Measurements from ENCODE around the gene WSCD1.

The WSCD1 gene
- 0 to 1.9 (median 0.13) reads per million in 9 experiments for total RNA-seq

GRCh38 chr17:6069539-6070429, at the start of gene WSCD1:
Gene WSCD1 (plus strand): TSS chr17:6070379. CDS start chr17:6080659, 10,280 bp downstream.
- Mint-ChIP-seq H3K27me3 (peaks cover 62 to 88% of the 10 kb centered on the region in 2 donors), H3K36me3 (ENCODE audit: insufficient read depth) (peaks cover 3% of the 10 kb centered on the region), H3K4me3 (peak within 1 kb of the TSS; percentile 70 to 80), H3K4me1 (ENCODE audit: low read depth in 2 of 2) (peaks cover 6 to 12% of the 10 kb centered on the region in 2 donors), H3K27ac (peak within 1 kb of the TSS in 1 of 2 donors; percentile 35), H3K9me3 (no peaks in the 10 kb centered on the region)
- DNase-seq (no peak), ATAC-seq (replicated peaks) (peak; percentile 17)

DNA sequence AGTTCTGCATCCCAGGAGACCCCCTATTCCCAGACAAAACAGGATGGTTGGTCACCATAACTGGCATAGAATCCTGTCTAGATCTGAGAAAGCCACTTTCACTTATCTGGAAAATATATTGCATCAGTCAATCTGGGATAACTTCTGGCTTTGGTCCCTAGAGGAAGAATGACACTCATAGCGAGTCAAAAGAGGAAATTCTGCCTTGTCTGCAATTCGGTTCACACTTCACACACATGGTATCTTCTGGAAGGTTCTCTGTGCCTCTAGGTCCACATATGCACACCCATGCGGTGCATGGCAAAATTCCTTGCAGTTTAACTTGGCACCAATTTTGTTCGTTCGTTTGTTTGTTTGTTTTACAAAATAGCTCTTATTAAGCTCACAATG, 49.2 kb upstream of the WSCD1 start:
- DNase-seq, result no peak
- Mint-ChIP-seq H3K9me3 (no peaks in the 10 kb centered on the region), H3K36me3 (ENCODE audit: insufficient read depth) (no peaks in the 10 kb centered on the region), H3K27me3 (peaks cover 32 to 68% of the 10 kb centered on the region in 2 donors), H3K27ac (no peak overlapping the region), H3K4me1 (ENCODE audit: low read depth in 2 of 2) (no peaks in the 10 kb centered on the region), H3K4me3 (no peak overlapping the region)
- no peak for ATAC-seq (replicated peaks)

DNA sequence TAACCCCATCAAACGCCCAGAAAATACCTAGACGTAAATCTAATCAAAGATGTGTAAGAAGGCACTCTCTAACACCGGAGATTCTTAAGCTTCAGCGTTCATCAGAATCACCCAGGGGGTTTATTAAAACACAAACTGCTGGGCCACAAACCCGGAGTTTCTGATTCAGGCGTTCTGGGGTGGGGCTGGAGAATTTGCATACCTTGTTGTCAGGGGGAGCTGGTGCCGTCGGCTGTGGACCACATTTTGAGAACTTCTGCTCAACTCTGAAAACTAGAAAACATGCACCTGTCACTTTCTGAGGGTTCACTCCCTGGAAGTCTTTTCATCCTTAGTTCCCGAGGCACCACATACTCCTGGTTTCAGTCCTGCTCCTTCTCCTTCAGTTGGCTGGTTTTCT, 48.6 kb upstream of the WSCD1 start:
- no peak for ATAC-seq (replicated peaks)
- Mint-ChIP-seq H3K27ac (no peak overlapping the region), H3K9me3 (no peaks in the 10 kb centered on the region), H3K4me3 (no peak overlapping the region), H3K4me1 (ENCODE audit: low read depth in 2 of 2) (no peaks in the 10 kb centered on the region), H3K27me3 (peaks cover 32 to 72% of the 10 kb centered on the region in 2 donors), H3K36me3 (ENCODE audit: insufficient read depth) (no peaks in the 10 kb centered on the region)
- no peak for DNase-seq

GRCh38 chr17:6023036-6023831, 46.9 kb upstream of the WSCD1 start:
- DNase-seq, result no peak
- Mint-ChIP-seq H3K27ac (no peak overlapping the region), H3K27me3 (peaks cover 20 to 75% of the 10 kb centered on the region in 2 donors), H3K4me1 (ENCODE audit: low read depth in 2 of 2) (no peaks in the 10 kb centered on the region), H3K4me3 (no peak overlapping the region), H3K36me3 (ENCODE audit: insufficient read depth) (no peaks in the 10 kb centered on the region), H3K9me3 (no peaks in the 10 kb centered on the region)
- ATAC-seq (replicated peaks), result no peak

GRCh38 chr17:6024576-6024975, 45.6 kb upstream of the WSCD1 start:
- H3K27me3 Mint-ChIP-seq, result peaks cover 21 to 64% of the 10 kb centered on the region in 2 donors
- no peak overlapping the region for H3K4me3 Mint-ChIP-seq
- H3K9me3 Mint-ChIP-seq, result no peaks in the 10 kb centered on the region
- H3K36me3 Mint-ChIP-seq (ENCODE audit: insufficient read depth), result no peaks in the 10 kb centered on the region
- DNase-seq, result no peak
- H3K27ac Mint-ChIP-seq, result no peak overlapping the region
- ATAC-seq (replicated peaks), result no peak
- no peaks in the 10 kb centered on the region for H3K4me1 Mint-ChIP-seq (ENCODE audit: low read depth in 2 of 2)

DNA sequence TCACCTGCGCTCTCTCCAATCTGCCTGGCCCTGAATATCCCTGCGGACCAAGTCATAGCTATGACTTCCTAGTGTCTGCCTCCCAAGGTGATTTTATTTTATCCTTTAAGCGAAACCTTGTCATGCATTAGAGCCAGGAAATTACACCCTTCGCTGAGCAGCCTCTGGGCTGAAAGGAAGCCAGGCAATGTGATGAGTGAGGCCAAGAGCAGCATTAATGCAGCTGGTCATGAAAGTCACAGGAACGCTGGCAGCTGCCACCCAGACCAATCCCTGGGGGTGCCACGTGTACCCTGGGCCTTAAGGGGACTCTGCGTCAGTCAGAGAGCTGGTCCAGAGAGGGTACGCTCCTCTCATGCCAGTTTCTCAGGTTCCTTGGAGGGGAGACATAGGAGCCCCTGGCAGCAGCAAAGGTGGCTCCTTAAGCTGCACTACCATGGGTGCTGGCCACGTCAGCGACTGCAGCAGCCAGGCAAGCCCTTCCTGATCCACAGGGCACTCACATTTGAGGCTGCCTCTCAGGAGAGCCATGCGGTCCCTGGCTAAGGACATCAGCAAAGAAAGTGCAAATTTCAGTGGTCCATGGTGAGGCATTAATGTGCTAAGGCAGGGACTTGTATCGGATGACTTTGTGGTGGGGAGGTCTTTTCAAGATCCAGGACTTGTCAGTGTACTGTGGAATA, 42.7 kb upstream of the WSCD1 start:
- Mint-ChIP-seq H3K9me3 (no peaks in the 10 kb centered on the region), H3K4me3 (no peak overlapping the region), H3K27ac (no peak overlapping the region), H3K36me3 (ENCODE audit: insufficient read depth) (no peaks in the 10 kb centered on the region), H3K27me3 (peaks cover 20 to 45% of the 10 kb centered on the region in 2 donors), H3K4me1 (ENCODE audit: low read depth in 2 of 2) (no peaks in the 10 kb centered on the region)
- DNase-seq (no peak), ATAC-seq (replicated peaks) (no peak)

GRCh38 chr17:6028294-6028693, 41.9 kb upstream of the WSCD1 start:
- Mint-ChIP-seq H3K27me3 (peaks cover 15 to 42% of the 10 kb centered on the region in 2 donors), H3K27ac (no peak overlapping the region), H3K36me3 (ENCODE audit: insufficient read depth) (no peaks in the 10 kb centered on the region), H3K4me3 (no peak overlapping the region), H3K4me1 (ENCODE audit: low read depth in 2 of 2) (no peaks in the 10 kb centered on the region), H3K9me3 (no peaks in the 10 kb centered on the region)
- DNase-seq (no peak), ATAC-seq (replicated peaks) (no peak)

DNA sequence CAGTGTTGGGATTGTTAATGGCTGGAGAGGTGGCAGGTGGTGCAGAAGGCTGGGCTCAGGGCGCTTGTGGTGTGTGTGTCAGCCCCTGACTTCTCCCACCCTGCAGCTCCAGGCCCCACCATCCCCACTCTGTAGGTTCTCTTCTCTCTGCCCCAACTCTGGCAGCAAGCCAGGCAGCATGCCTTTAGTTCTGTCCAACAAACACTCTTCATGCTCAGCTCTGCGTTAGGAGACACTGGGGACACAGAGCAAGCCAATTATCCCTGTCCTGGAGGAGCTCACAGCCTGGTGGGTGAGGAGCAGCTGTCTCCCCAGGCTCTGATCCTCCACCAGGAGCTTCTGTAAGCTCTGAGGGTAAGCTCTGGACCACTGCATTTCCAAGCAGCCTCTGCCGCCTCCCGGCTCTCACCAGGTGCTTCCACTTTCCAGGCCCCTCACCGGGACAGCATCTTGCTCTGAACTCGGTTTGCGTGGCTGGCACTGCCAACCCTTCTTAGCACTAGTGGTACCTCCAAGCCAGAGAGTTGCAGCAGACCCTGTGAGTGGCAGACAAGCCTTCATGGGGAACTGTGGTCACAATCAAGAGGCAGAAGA, 34.3 kb upstream of the WSCD1 start:
- Mint-ChIP-seq H3K9me3 (no peaks in the 10 kb centered on the region), H3K4me1 (ENCODE audit: low read depth in 2 of 2) (no peaks in the 10 kb centered on the region), H3K36me3 (ENCODE audit: insufficient read depth) (no peaks in the 10 kb centered on the region), H3K27me3 (peaks cover 12 to 67% of the 10 kb centered on the region in 2 donors), H3K27ac (no peak overlapping the region), H3K4me3 (no peak overlapping the region)
- DNase-seq (no peak), ATAC-seq (replicated peaks) (no peak)

GRCh38 chr17:6040504-6040903, 29.7 kb upstream of the WSCD1 start:
- peaks cover 3% of the 10 kb centered on the region for H3K36me3 Mint-ChIP-seq (ENCODE audit: insufficient read depth)
- no peak overlapping the region for H3K4me3 Mint-ChIP-seq
- DNase-seq, result no peak
- H3K9me3 Mint-ChIP-seq, result no peaks in the 10 kb centered on the region
- no peak for ATAC-seq (replicated peaks)
- no peaks in the 10 kb centered on the region for H3K4me1 Mint-ChIP-seq (ENCODE audit: low read depth in 2 of 2)
- H3K27ac Mint-ChIP-seq, result no peak overlapping the region
- peaks cover 24 to 70% of the 10 kb centered on the region in 2 donors for H3K27me3 Mint-ChIP-seq

- ATAC-seq (replicated peaks), result no peak
- no peaks in the 10 kb centered on the region for H3K9me3 Mint-ChIP-seq
- DNase-seq, result no peak
- H3K27ac Mint-ChIP-seq, result no peak overlapping the region
- H3K27me3 Mint-ChIP-seq, result peaks cover 27 to 66% of the 10 kb centered on the region in 2 donors
- peaks cover 3% of the 10 kb centered on the region for H3K36me3 Mint-ChIP-seq (ENCODE audit: insufficient read depth)
- H3K4me1 Mint-ChIP-seq (ENCODE audit: low read depth in 2 of 2), result no peaks in the 10 kb centered on the region
- no peak overlapping the region for H3K4me3 Mint-ChIP-seq
These were observed 28.9 kb upstream of the WSCD1 start for GRCh38 chr17:6041246-6041645.

DNA sequence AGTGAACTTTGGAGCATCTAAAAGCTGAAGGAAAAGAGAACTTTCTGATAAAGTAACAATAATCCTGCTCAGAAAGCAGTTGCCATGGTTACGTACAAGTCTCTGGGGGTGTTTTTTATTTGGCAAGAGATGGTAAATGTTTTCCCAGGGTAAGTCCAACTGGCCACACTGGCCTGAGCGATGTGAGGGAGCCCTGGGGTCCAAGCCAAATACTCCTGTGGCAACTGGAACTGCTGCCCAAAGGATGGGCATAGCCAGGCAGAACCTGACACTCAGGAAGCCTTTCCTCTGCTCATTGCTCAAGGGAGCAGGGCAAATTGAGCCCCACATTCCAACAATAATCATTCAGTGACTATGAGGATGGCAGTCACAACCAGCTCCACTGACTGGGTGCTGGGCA, 26.8 kb upstream of the WSCD1 start:
- H3K27me3 Mint-ChIP-seq, result peaks cover 27 to 45% of the 10 kb centered on the region in 2 donors
- H3K4me3 Mint-ChIP-seq, result no peak overlapping the region
- H3K4me1 Mint-ChIP-seq (ENCODE audit: low read depth in 2 of 2), result no peaks in the 10 kb centered on the region
- H3K9me3 Mint-ChIP-seq, result no peaks in the 10 kb centered on the region
- no peak for DNase-seq
- peaks cover 3% of the 10 kb centered on the region for H3K36me3 Mint-ChIP-seq (ENCODE audit: insufficient read depth)
- ATAC-seq (replicated peaks), result no peak
- no peak overlapping the region for H3K27ac Mint-ChIP-seq

DNA sequence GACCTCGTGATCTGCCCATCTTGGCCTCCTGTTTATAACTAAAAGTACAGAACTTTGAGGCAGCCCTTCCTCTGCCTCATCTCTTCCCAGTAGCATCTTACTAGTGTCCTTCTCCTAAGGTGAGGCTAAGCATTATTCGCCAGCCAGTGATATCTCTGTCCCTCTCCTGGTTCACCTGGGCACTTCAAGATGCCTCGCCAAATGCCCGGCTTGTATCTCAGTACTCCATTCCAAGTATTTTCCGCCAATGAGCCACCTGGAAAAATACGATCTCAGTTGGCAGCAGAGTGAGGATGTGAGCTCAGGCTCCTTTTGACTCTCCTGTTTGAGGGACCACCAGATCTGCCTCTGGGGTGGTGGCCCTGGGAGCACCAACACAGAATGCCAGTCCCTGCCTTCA, 25.9 kb upstream of the WSCD1 start:
- DNase-seq (no peak), ATAC-seq (replicated peaks) (no peak)
- H3K36me3 Mint-ChIP-seq (ENCODE audit: insufficient read depth), result peaks cover 3% of the 10 kb centered on the region
- no peak overlapping the region for H3K27ac Mint-ChIP-seq
- H3K4me3 Mint-ChIP-seq, result no peak overlapping the region
- peaks cover 27 to 42% of the 10 kb centered on the region in 2 donors for H3K27me3 Mint-ChIP-seq
- no peaks in the 10 kb centered on the region for H3K4me1 Mint-ChIP-seq (ENCODE audit: low read depth in 2 of 2)
- H3K9me3 Mint-ChIP-seq, result no peaks in the 10 kb centered on the region

All from effector memory CD8-positive, alpha-beta T cell (primary cell).